HG02884 (cell line): ENCODE data around the gene REEP5.
A peak's percentile ranks its signal among the peaks of the same experiment; 100 is the strongest.

Experiments used
- ATAC-seq: cut with Tn5 transposase; IDR thresholded peaks from one replicate; pipeline ENCODE4 v1.9.1; 2021; ENCODE audit warnings: mild to moderate bottlenecking, moderate library complexity; ENCODE audit not compliant: unreplicated experiment

Gene REEP5

GRCh38 chr5:112848116-112848811 lies 73.8 kb downstream of the REEP5 start:
- ATAC-seq: peak; percentile 99

DNA sequence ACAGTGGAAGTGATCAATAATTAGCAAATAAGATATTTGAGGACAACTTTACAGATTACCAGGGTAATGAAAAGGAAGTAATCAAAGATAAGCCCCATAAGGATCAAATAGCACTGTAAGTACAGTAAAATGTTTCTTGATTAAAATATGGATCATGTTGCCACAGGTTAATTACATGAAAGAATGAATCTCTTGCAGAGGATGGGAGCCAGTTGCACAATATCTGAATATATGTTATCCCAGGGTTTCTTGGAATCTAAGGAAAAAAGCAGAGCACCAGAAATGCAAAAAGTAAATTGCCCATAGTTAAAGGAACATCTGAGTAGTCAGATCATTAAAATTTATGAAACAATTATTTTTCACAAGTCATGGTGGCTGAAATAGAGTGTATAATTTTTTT lies 74.7 kb downstream of the REEP5 start:
- ATAC-seq: no peak

GRCh38 chr5:112846556-112846955 lies 75.5 kb downstream of the REEP5 start:
- no peak for ATAC-seq

- no peak for ATAC-seq
Measured at GRCh38 chr5:112844489-112844888, 77.5 kb downstream of the REEP5 start.

GRCh38 chr5:112833971-112834370 lies 88.1 kb downstream of the REEP5 start:
- ATAC-seq: no peak

- no peak for ATAC-seq
Measured at GRCh38 chr5:112830378-112830777, 91.6 kb downstream of the REEP5 start.
